SK-N-MC (cell line): ENCODE results near the gene CD101.

Source experiments
- EZH2 ChIP-seq: fragments of 200-600 bp; sonication (generic); IDR thresholded peaks from one replicate; pipeline ENCODE4 v1.6.1; 2017; ENCODE audit warnings: antibody characterized with exemption
- POLR2AphosphoS5 ChIP-seq: IDR thresholded peaks from 2 replicates; pipeline ENCODE4 v1.6.1; 2012; ENCODE audit warnings: mild to moderate bottlenecking, low read depth, low read length, borderline replicate concordance

DNA sequence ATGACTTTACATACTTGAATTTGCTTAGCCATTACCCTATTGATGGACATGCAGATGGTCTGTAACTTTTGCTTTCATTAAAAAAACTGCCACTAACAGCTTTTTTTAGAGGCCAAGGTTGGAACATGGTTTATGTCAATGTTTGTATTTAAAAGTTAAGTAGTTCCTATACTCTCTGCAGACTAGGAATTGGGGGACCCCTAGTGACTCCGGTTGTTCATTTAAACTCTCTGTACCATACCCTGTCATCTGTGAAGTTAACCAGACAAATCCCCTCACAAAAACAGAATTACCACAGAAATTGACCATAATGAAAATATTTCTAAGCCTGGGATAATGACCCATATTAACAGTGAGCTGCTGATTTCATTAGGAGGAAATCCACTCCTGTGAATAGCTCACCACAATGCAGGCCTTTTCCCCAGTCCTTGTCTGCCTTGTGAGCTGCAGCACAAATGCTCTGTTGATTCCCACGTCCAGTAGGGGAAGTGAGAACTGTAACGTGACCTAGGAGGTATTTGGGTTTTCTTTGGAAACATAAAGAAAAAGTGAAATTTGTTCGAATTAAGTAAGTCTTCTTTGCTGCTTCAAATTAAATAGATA lies 30.2 kb upstream of the CD101 start:
- TF ChIP-seq EZH2 (no peak), POLR2AphosphoS5 (no peak)
